Spleen (tissue), 7 donors: ENCODE results near the gene NTN4.

ENCODE experiments used
- POLR2A ChIP-seq, 3 donors: fragments of 450-650 bp; IDR thresholded peaks; one replicate each; pipeline ENCODE4 v1.5.1; 2017; ENCODE audit warnings: antibody characterized with exemption in 3 of 3, mild to moderate bottlenecking in 1 of 3
- TF ChIP-seq, protein P1 (sequence below), 11 experiments: fragments of 200-600 bp in 7 of 11; fragments of 450-650 bp in 4 of 11; sonication (generic) in 4 of 11; IDR thresholded peaks in 8 of 11; conservative IDR thresholded peaks in 3 of 11; 1 replicate in 7 of 11; 2 replicates in 4 of 11; pipeline versions ENCODE4 v1.4.0 to v1.8.0; 2016 to 2021; ENCODE audit warnings: antibody characterized with exemption in 11 of 11, inconsistent platforms in 4 of 11, mild to moderate bottlenecking in 1 of 11
- donor health status: DM: no; HTN: no; CAD: no; lungs with moderate emphysema.
- donor health status: DM: no; HTN: no; CAD: no.
- donor health status: DM: no; HTN: no; CAD: no.

DNA sequence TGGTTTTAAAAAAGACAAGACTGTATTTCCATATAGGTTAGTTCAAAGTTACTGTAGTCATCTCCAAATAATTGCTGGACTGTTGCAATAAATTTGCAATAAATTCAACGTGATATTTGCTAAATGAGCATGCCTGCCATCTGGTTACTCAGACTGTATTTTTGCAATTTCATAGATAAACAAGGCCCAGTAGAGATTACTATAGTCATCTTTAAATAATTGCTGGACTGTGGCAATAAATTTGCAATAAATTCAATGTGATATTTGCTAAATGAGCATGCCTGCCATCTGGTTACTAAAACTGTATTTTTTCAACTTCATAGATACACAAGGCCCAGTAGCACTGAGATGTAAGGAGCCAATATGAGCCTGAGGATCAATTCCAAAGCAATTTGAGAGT lies 5.6 kb downstream of the NTN4 start:
- no peak for TF ChIP-seq POLR2A (IDR thresholded peaks at IDR 0.05)
- TF ChIP-seq, protein P1, sequence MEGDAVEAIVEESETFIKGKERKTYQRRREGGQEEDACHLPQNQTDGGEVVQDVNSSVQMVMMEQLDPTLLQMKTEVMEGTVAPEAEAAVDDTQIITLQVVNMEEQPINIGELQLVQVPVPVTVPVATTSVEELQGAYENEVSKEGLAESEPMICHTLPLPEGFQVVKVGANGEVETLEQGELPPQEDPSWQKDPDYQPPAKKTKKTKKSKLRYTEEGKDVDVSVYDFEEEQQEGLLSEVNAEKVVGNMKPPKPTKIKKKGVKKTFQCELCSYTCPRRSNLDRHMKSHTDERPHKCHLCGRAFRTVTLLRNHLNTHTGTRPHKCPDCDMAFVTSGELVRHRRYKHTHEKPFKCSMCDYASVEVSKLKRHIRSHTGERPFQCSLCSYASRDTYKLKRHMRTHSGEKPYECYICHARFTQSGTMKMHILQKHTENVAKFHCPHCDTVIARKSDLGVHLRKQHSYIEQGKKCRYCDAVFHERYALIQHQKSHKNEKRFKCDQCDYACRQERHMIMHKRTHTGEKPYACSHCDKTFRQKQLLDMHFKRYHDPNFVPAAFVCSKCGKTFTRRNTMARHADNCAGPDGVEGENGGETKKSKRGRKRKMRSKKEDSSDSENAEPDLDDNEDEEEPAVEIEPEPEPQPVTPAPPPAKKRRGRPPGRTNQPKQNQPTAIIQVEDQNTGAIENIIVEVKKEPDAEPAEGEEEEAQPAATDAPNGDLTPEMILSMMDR (IDR thresholded peaks at IDR 0.05 in 8 of 11, conservative IDR thresholded peaks at IDR 0.05 in 3 of 11): no peak
